Measurements from ENCODE around the gene GPATCH2L.

Gene GPATCH2L

DNA sequence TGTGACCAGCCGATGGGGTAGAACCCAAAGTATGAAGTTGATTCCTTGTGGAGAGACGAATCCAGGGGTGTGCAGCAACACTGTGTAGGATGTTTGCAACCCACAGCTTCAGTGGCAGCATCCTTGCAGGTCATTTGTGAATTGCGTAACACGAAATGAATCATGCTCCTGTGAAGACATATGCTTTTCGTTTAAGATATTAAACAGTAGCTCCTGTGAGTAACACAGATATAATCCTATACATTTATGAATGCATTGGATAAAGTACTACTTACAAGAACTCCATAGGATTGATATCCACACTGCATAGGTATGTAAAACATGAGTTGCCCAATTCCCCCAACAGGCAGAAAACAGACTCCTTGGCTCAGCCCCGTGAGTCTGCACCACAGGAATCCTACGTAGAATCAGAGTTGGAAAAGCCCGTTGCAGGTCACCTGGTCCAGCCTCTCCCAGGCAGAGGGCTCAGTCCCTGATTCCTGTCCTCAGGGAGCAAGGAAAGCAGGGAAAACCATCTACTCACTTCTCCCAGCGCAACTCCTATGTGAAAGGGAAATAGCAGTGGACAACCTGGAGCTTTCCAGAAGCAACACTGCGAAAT is 75.8 kb downstream of the GPATCH2L start:
- Histone ChIP-seq H2AFZ (ENCODE audit: low read length) (no peak overlapping the region), H3F3A (ENCODE audit: insufficient read depth, low read length) (no peaks in the 10 kb centered on the region), H3K4me3 (ENCODE audit: low read length) (no peak overlapping the region), H3K27ac (ENCODE audit: low read length) (no peak overlapping the region), H4K20me1 (ENCODE audit: insufficient read depth, low read length) (no peaks in the 10 kb centered on the region), H3K9me2 (replicated peaks; ENCODE audit: insufficient read depth, low read length) (no peaks in the 10 kb centered on the region), H3K9ac (ENCODE audit: low read length) (no peak overlapping the region), H3K4me1 (ENCODE audit: low read length) (no peaks in the 10 kb centered on the region; the same call in 1 of the 2 replicates), H3K4me2 (ENCODE audit: low read depth, low read length) (no peak overlapping the region), H3K9me3 (replicated peaks; ENCODE audit: insufficient read depth, low read length) (no peaks in the 10 kb centered on the region), H3K36me3 (replicated peaks; ENCODE audit: insufficient read depth, low read length) (no peaks in the 10 kb centered on the region), H3K27me3 (replicated peaks; ENCODE audit: insufficient read depth, low read length) (no peaks in the 10 kb centered on the region), H3K79me2 (ENCODE audit: low read length) (no peaks in the 10 kb centered on the region)
- no peak for DNase-seq
- TF ChIP-seq, protein P1, sequence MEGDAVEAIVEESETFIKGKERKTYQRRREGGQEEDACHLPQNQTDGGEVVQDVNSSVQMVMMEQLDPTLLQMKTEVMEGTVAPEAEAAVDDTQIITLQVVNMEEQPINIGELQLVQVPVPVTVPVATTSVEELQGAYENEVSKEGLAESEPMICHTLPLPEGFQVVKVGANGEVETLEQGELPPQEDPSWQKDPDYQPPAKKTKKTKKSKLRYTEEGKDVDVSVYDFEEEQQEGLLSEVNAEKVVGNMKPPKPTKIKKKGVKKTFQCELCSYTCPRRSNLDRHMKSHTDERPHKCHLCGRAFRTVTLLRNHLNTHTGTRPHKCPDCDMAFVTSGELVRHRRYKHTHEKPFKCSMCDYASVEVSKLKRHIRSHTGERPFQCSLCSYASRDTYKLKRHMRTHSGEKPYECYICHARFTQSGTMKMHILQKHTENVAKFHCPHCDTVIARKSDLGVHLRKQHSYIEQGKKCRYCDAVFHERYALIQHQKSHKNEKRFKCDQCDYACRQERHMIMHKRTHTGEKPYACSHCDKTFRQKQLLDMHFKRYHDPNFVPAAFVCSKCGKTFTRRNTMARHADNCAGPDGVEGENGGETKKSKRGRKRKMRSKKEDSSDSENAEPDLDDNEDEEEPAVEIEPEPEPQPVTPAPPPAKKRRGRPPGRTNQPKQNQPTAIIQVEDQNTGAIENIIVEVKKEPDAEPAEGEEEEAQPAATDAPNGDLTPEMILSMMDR (IDR thresholded peaks at IDR 0.05; ENCODE audit: low read length), result no peak
- TF ChIP-seq EZH2phosphoT487 (IDR thresholded peaks at IDR 0.05; ENCODE audit: low read length) (no peak), EZH2 (optimal IDR thresholded peaks at IDR 0.05; ENCODE audit: low read depth, low read length) (no peak)

DNA sequence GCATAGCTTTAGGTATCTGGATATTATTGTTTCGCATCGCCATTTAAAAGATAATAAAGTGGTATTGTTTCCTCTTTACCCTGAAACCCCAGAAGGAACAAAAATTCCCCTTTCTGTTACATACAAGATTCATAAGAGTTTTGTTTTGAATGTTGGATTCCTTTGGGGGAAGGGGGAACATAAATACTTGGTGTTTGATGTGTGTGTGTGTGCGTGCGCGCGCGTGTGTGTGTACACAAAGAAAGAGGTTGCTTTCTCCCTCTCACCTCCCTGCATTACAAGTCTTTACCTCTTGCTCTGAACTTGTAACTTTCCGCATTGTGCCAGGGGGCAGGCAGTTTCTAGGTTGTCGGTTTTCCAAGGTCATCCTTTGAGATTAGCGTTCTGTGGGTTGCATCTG is 76.4 kb downstream of the GPATCH2L start:
- H3K27ac ChIP-seq (ENCODE audit: low read length), result no peak overlapping the region
- no peaks in the 10 kb centered on the region for H3K9me3 ChIP-seq (replicated peaks; ENCODE audit: insufficient read depth, low read length)
- H3K36me3 ChIP-seq (replicated peaks; ENCODE audit: insufficient read depth, low read length), result no peaks in the 10 kb centered on the region
- no peak overlapping the region for H3K4me3 ChIP-seq (ENCODE audit: low read length)
- H3F3A ChIP-seq (ENCODE audit: insufficient read depth, low read length), result no peaks in the 10 kb centered on the region
- H3K4me1 ChIP-seq (ENCODE audit: low read length), result no peaks in the 10 kb centered on the region; the same call in 1 of the 2 replicates
- no peaks in the 10 kb centered on the region for H4K20me1 ChIP-seq (ENCODE audit: insufficient read depth, low read length)
- no peak overlapping the region for H3K9ac ChIP-seq (ENCODE audit: low read length)
- no peaks in the 10 kb centered on the region for H3K79me2 ChIP-seq (ENCODE audit: low read length)
- no peaks in the 10 kb centered on the region for H3K9me2 ChIP-seq (replicated peaks; ENCODE audit: insufficient read depth, low read length)
- TF ChIP-seq EZH2phosphoT487 (IDR thresholded peaks at IDR 0.05; ENCODE audit: low read length) (no peak), EZH2 (optimal IDR thresholded peaks at IDR 0.05; ENCODE audit: low read depth, low read length) (no peak)
- TF ChIP-seq, protein P1 (IDR thresholded peaks at IDR 0.05; ENCODE audit: low read length), result no peak
- H2AFZ ChIP-seq (ENCODE audit: low read length), result no peak overlapping the region
- no peaks in the 10 kb centered on the region for H3K27me3 ChIP-seq (replicated peaks; ENCODE audit: insufficient read depth, low read length)
- H3K4me2 ChIP-seq (ENCODE audit: low read depth, low read length), result no peak overlapping the region
- no peak for DNase-seq

GRCh38 chr14:76232800-76233199 is 81.1 kb downstream of the GPATCH2L start:
- no peaks in the 10 kb centered on the region for H3K9me3 ChIP-seq (replicated peaks; ENCODE audit: insufficient read depth, low read length)
- H3F3A ChIP-seq (ENCODE audit: insufficient read depth, low read length), result no peaks in the 10 kb centered on the region
- H3K36me3 ChIP-seq (replicated peaks; ENCODE audit: insufficient read depth, low read length), result no peaks in the 10 kb centered on the region
- no peaks in the 10 kb centered on the region for H3K27me3 ChIP-seq (replicated peaks; ENCODE audit: insufficient read depth, low read length)
- no peaks in the 10 kb centered on the region; the same call in 1 of the 2 replicates for H3K4me1 ChIP-seq (ENCODE audit: low read length)
- H3K9ac ChIP-seq (ENCODE audit: low read length), result no peak overlapping the region
- no peaks in the 10 kb centered on the region for H3K9me2 ChIP-seq (replicated peaks; ENCODE audit: insufficient read depth, low read length)
- no peak overlapping the region for H3K27ac ChIP-seq (ENCODE audit: low read length)
- H3K4me2 ChIP-seq (ENCODE audit: low read depth, low read length), result no peak overlapping the region
- no peak overlapping the region for H3K4me3 ChIP-seq (ENCODE audit: low read length)
- no peaks in the 10 kb centered on the region for H3K79me2 ChIP-seq (ENCODE audit: low read length)
- no peak for DNase-seq
- TF ChIP-seq, protein P1 (IDR thresholded peaks at IDR 0.05; ENCODE audit: low read length), result no peak
- TF ChIP-seq EZH2 (optimal IDR thresholded peaks at IDR 0.05; ENCODE audit: low read depth, low read length), result no peak
- TF ChIP-seq EZH2phosphoT487 (IDR thresholded peaks at IDR 0.05; ENCODE audit: low read length), result no peak
- H4K20me1 ChIP-seq (ENCODE audit: insufficient read depth, low read length), result no peaks in the 10 kb centered on the region
- no peak overlapping the region for H2AFZ ChIP-seq (ENCODE audit: low read length)
